ENCODE measurements around the gene FAM174C. TPM values are rescaled to one million over a fixed set of nuclear protein-coding genes. Genes with fewer than 3 reads are reported as not detected.

Gene FAM174C
- total and polyA plus RNA-seq, 4 donors, result 21.9 to 68.8 (median 33.5) TPM

DNA sequence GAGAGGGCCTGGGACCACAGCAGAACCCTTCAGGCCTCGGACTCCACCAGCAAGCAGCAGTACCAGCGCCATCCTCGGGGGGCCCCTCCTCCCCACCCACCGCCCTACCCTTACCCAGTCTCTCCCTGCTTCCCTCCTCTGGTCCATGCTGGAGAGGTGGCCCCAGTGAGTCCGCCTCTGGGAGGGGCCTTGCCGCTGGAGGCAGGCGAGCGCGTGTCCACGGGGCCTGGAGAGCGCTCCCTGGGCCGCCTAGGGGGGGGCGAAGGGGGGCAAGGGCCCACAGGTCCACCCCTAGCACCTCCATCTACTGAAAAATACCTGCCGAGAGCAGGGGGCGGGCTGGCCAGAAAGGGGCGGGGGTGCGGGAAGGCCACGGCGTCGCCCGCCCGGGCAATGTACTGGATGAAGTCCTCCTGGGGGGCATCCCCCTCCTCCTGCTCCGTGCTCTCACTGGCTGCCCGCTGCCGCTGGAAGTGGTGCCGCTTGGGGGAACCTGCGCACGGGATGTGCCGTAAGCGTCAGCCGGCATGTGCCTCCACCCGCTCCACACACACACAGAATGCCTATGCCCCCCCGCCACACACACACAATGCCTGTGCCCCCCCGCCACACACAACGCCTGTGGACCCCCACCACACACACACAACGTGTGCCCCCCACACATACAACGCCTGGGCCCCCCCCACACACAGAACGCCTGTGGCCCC is 44.4 kb upstream of the FAM174C start:
- Histone ChIP-seq H3K9me3 (ENCODE audit: control insufficient read depth, low read length) (no peaks in the 10 kb centered on the region), H3K27me3 (ENCODE audit: control insufficient read depth in 1 of 2, insufficient read depth in 2 of 2, low read length in 1 of 2) (no peaks in the 10 kb centered on the region), H3K36me3 (ENCODE audit: control insufficient read depth in 1 of 2, insufficient read depth in 2 of 2, low read length in 1 of 2) (no peaks in the 10 kb centered on the region), H3K4me3 (ENCODE audit: low read length in 2 of 2) (no peak overlapping the region), H3K27ac (ENCODE audit: low read depth in 1 of 2, low read length in 2 of 2) (no peak overlapping the region), H3K4me1 (ENCODE audit: control insufficient read depth in 1 of 2, insufficient read depth in 2 of 2, low read length in 2 of 2) (no peaks in the 10 kb centered on the region)
- intact Hi-C loops (cut with DNase I), result no loop called here
- WGBS, 2 donors, result 76 to 83% methylated on average over 24 to 38 of the region's 38 CpGs
- no peak for ATAC-seq (ENCODE audit: low FRiP score)
- no peak for DNase-seq

DNA sequence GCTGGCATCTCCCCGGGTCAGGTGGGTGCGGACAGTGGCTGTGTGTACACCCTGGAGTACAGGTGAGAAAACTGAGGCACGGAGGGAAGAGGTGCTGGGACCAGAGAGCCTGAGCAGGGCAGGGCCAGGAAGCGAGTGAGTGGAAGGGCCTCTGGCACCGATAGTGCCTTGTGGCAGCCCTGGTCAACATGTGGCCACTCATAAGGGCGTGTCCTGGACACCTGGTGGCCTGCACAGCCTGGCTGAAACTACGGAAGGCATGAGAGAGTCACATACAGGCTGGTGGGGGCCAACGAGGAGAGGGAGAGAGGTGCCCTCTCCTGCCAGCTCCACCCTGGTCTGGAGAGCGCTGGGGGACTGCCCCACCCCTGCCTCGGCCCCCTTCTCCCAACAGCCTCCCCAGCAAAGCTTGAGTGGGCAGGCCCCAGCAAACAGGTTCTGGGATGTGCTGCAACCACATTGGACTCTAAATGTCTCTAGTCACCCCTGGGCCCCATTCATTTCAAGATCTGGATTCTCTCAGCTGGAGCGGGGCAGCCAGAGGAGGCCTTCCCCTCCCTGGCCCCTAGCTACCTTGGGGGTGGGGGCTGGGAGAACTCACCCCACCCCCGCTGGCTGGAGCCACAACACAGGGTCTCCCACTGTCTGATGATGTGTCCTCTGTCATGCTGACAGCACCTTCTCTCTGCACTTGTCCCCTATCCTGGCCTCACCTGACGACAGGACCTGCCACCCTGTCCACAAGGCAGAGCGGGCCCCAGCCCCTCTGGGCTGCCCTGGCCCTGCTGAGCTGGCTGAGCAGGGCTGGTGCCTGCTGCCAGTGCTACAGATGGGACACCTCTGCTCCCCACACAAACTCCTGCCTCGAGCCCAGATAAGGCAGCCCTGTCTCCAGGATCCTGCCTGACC is 43.3 kb upstream of the FAM174C start:
- Histone ChIP-seq H3K4me1 (ENCODE audit: control insufficient read depth in 1 of 2, insufficient read depth in 2 of 2, low read length in 2 of 2) (no peaks in the 10 kb centered on the region), H3K4me3 (ENCODE audit: low read length in 2 of 2) (no peak overlapping the region), H3K27me3 (ENCODE audit: control insufficient read depth in 1 of 2, insufficient read depth in 2 of 2, low read length in 1 of 2) (no peaks in the 10 kb centered on the region), H3K27ac (ENCODE audit: low read depth in 1 of 2, low read length in 2 of 2) (no peak overlapping the region), H3K9me3 (ENCODE audit: control insufficient read depth, low read length) (no peaks in the 10 kb centered on the region), H3K36me3 (ENCODE audit: control insufficient read depth in 1 of 2, insufficient read depth in 2 of 2, low read length in 1 of 2) (no peaks in the 10 kb centered on the region)
- no peak for DNase-seq
- intact Hi-C loops (cut with DNase I), result no loop called here
- 78% methylated on average over 15 of the region's 15 CpGs for WGBS, 2 donors
- ATAC-seq (ENCODE audit: low FRiP score), result no peak

DNA sequence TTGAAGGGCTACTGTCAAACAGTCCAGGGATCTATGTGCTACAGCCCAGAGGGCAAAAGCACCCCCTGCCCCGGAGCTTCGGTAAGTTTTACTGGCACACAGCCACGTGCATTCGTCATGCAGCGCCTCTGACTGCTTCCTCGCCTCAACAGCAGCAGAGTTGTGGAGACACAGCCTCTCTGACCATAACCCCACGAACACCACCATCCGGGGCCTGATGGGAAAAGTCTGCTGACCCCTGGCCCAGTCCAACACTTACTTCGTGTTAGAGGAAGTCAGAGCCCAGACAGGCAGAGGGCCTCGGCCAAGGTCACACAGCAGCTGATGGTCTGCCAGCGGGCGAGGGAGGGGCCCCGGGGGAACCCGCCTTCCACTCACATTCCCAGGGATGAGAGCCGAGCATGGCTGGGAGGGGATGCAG is 42.7 kb upstream of the FAM174C start:
- peak in 1 of 2 donors; percentile 87 for DNase-seq
- no peaks in the 10 kb centered on the region for H3K9me3 ChIP-seq (ENCODE audit: control insufficient read depth, low read length)
- intact Hi-C loops (cut with DNase I), result no loop called here
- no peak overlapping the region for H3K27ac ChIP-seq (ENCODE audit: low read depth in 1 of 2, low read length in 2 of 2)
- H3K4me3 ChIP-seq (ENCODE audit: low read length in 2 of 2), result no peak overlapping the region
- no peaks in the 10 kb centered on the region for H3K4me1 ChIP-seq (ENCODE audit: control insufficient read depth in 1 of 2, insufficient read depth in 2 of 2, low read length in 2 of 2)
- WGBS, 2 donors, result 31 to 37% methylated on average over 14 to 15 of the region's 15 CpGs
- no peaks in the 10 kb centered on the region for H3K27me3 ChIP-seq (ENCODE audit: control insufficient read depth in 1 of 2, insufficient read depth in 2 of 2, low read length in 1 of 2)
- H3K36me3 ChIP-seq (ENCODE audit: control insufficient read depth in 1 of 2, insufficient read depth in 2 of 2, low read length in 1 of 2), result no peaks in the 10 kb centered on the region
- ATAC-seq (ENCODE audit: low FRiP score), result peak; percentile 6

DNA sequence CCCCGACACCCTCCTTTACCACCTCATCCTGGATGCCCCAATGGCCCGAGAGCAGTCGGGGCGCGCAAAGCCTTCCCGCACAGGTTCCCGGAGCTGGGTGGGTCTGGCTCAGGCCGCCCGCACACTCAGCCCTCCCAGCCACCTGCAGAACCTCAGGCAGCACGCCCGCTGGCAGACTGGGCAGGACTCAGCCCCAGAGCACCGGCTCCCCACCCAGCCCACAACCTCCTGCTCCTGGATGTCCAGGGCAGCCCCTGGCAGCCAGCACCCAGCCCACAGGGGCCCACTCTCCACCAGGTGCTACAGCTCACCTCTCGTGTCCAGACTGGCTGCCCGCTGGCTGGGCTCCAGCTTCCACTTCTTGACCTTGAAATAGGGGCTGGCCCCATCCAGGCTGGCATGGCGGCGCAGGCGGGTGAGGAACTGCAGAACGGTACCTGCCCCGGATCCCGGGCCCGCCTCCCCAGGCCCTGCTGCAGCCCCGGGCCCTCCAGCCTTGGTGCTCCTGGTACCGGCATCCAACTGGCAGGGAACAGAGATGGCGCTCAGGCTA is 42.1 kb upstream of the FAM174C start:
- Histone ChIP-seq H3K27ac (ENCODE audit: low read depth in 1 of 2, low read length in 2 of 2) (no peak overlapping the region), H3K9me3 (ENCODE audit: control insufficient read depth, low read length) (no peaks in the 10 kb centered on the region), H3K27me3 (ENCODE audit: control insufficient read depth in 1 of 2, insufficient read depth in 2 of 2, low read length in 1 of 2) (no peaks in the 10 kb centered on the region), H3K4me3 (ENCODE audit: low read length in 2 of 2) (no peak overlapping the region), H3K36me3 (ENCODE audit: control insufficient read depth in 1 of 2, insufficient read depth in 2 of 2, low read length in 1 of 2) (no peaks in the 10 kb centered on the region), H3K4me1 (ENCODE audit: control insufficient read depth in 1 of 2, insufficient read depth in 2 of 2, low read length in 2 of 2) (no peaks in the 10 kb centered on the region)
- DNase-seq, result no peak
- ATAC-seq (ENCODE audit: low FRiP score), result peak; percentile 5
- intact Hi-C loops (cut with DNase I), result no loop called here
- 91 to 94% methylated on average over 16 to 24 of the region's 24 CpGs for WGBS, 2 donors

DNA sequence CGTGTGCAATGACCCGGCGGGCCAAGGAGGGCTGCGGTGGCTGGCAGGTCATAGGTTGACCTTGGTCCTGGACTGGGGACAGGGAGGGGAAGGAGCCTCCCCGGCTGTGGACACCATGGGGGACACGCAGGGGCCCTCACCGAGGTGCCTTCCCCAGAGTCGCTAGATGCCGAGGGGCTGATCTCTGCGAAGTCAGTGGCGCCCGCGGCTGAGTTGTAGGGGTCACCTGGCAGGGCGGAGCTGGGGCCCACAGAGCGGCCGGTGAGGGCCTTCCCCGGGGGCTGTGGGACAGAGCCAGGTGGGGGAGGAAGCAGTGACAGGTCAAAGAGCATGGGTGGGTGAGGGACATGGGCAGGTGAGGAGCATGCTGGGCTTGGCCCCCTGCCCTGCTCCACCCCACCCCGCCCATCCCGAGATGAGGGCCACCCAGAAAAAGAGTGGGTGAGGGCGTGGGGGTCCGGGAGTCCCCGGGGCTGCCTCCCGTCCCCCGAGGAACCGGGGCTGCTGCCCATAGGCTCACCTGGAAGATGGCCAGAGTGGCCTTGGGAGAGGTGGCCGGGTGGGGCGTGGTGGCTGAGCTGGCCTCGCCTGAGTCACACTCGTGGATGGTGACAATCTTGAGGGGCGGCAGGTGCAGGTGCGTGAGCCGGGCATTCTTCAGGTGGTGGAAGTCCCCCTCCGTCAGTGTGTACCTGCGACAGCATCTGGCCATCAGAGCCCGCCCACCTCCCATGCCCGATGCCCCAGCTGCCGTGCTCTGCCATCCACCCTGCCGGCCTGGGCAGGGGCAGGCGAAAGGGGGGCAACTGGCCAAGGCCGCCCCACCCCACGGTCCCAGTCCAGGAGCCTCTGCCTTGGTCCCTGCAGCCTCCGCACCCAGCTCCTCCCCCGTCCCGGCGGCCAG is 41.0 kb upstream of the FAM174C start:
- no peak overlapping the region for H3K4me3 ChIP-seq (ENCODE audit: low read length in 2 of 2)
- no peaks in the 10 kb centered on the region for H3K4me1 ChIP-seq (ENCODE audit: control insufficient read depth in 1 of 2, insufficient read depth in 2 of 2, low read length in 2 of 2)
- 92 to 94% methylated on average over 41 to 45 of the region's 45 CpGs for WGBS, 2 donors
- no peak overlapping the region for H3K27ac ChIP-seq (ENCODE audit: low read depth in 1 of 2, low read length in 2 of 2)
- no peaks in the 10 kb centered on the region for H3K27me3 ChIP-seq (ENCODE audit: control insufficient read depth in 1 of 2, insufficient read depth in 2 of 2, low read length in 1 of 2)
- intact Hi-C loops (cut with DNase I), result no loop called here
- ATAC-seq (ENCODE audit: low FRiP score) (no peak), DNase-seq (no peak)
- H3K36me3 ChIP-seq (ENCODE audit: control insufficient read depth in 1 of 2, insufficient read depth in 2 of 2, low read length in 1 of 2), result no peaks in the 10 kb centered on the region
- no peaks in the 10 kb centered on the region for H3K9me3 ChIP-seq (ENCODE audit: control insufficient read depth, low read length)

DNA sequence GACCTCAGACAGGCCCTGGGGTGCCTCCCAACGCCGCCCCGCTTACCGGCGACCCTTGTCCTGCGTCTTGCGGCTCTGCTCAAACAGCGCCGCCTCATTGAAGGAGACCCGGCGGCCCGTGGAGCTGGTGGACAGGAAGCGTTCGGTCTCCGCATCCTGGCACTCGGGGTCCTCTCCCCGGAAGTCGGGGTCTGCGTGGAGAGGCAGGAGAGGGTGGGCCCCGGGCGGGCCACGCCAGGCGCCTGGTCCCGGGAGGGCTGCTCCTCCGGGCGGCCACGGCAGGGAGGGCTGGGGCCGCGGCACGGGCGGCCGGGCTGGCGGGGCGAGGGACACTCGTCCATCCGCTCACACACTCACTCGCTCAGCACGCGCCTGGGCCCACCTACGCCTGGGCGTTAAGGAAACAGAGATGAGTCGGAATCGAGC is 40.4 kb upstream of the FAM174C start:
- H3K27ac ChIP-seq (ENCODE audit: low read depth in 1 of 2, low read length in 2 of 2), result no peak overlapping the region
- ATAC-seq (ENCODE audit: low FRiP score) (no peak), DNase-seq (no peak)
- no peak overlapping the region for H3K4me3 ChIP-seq (ENCODE audit: low read length in 2 of 2)
- no peaks in the 10 kb centered on the region for H3K27me3 ChIP-seq (ENCODE audit: control insufficient read depth in 1 of 2, insufficient read depth in 2 of 2, low read length in 1 of 2)
- no peaks in the 10 kb centered on the region for H3K9me3 ChIP-seq (ENCODE audit: control insufficient read depth, low read length)
- intact Hi-C loops (cut with DNase I), result no loop called here
- no peaks in the 10 kb centered on the region for H3K4me1 ChIP-seq (ENCODE audit: control insufficient read depth in 1 of 2, insufficient read depth in 2 of 2, low read length in 2 of 2)
- WGBS, 2 donors, result 94 to 97% methylated on average over 43 of the region's 43 CpGs
- H3K36me3 ChIP-seq (ENCODE audit: control insufficient read depth in 1 of 2, insufficient read depth in 2 of 2, low read length in 1 of 2), result no peaks in the 10 kb centered on the region

DNA sequence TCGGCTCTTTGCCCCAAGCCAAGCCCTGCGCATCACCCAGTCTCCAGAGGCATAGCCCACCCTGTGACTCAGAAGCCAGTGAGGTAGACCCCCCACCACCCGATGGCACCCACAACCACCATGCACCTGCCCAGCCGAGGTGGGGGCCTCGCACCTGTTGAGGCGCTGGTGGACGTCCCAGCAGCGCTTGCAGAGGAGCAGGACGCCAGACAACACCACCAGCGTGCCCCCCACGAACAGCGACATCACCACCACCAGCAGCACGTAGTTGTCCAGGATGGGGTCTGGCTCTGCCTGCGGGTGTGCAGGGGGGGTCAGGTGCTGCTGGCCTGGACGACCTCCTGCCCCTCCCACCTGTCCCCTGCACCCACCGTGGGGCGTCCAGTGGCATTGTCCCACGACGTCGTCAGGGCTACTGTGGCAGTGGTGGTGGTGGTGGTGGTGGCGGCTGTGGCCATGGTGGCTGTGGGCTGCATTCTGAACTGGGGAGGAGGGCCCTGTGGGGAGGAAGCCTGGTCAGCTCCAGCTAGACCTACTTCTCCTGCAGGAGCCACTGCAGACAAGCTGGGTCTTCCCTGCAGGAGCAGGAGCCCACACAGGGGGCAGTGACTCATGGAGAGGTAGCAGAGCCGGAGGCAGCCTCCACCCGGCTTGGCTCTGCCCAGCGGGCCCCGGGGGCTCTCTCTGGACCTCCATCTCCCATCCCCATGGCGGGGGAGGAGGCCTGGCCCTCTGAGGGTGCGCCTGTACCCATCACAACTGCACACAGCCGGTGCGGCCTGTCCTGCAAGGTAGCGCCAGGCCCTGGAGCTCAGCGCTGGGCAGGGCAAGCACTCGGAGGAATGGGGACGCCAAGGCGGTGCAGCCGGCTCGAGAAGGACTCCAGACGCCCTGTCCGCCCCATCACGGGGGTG is 39.4 kb upstream of the FAM174C start:
- DNase-seq (no peak), ATAC-seq (ENCODE audit: low FRiP score) (no peak)
- no peak overlapping the region for H3K27ac ChIP-seq (ENCODE audit: low read depth in 1 of 2, low read length in 2 of 2)
- no peak overlapping the region for H3K4me3 ChIP-seq (ENCODE audit: low read length in 2 of 2)
- H3K27me3 ChIP-seq (ENCODE audit: control insufficient read depth in 1 of 2, insufficient read depth in 2 of 2, low read length in 1 of 2), result no peaks in the 10 kb centered on the region
- H3K9me3 ChIP-seq (ENCODE audit: control insufficient read depth, low read length), result no peaks in the 10 kb centered on the region
- 80% methylated on average over 38 to 39 of the region's 39 CpGs for WGBS, 2 donors
- H3K4me1 ChIP-seq (ENCODE audit: control insufficient read depth in 1 of 2, insufficient read depth in 2 of 2, low read length in 2 of 2), result no peaks in the 10 kb centered on the region
- intact Hi-C loops (cut with DNase I), result no loop called here
- no peaks in the 10 kb centered on the region for H3K36me3 ChIP-seq (ENCODE audit: control insufficient read depth in 1 of 2, insufficient read depth in 2 of 2, low read length in 1 of 2)
